PC-3 (cell line): ENCODE data around the gene CSTPP1. TPM values are rescaled to one million over a fixed set of nuclear protein-coding genes. Genes with fewer than 3 reads are reported as not detected.
"Not testable (repeated sequence)": the region's sequence is repeated elsewhere in the genome, so short reads cannot be mapped to it uniquely, and the experiment has no call there.

Experiments
- ATAC-seq: fragments of 200-7000 bp; cut with Tn5 transposase; 2 replicates; pipeline ENCODE4 v1.9.1; 2020; ENCODE audit warnings: mild to moderate bottlenecking, moderate library complexity
- BruUV-seq: library from RNA; stranded (reverse); fragments of 400-500 nt; replicated peaks from 2 replicates; lab custom pipeline; 2021; lab: Mats Ljungman, UMichigan
- CTCF ChIA-PET: fragments of 300-600 bp; sonication (Branson Sonifier 250); formaldehyde crosslinking; loops from one replicate; lab custom pipeline; 2022; ENCODE audit warnings: antibody characterized with exemption; lab: Charles Lee
- POLR2A ChIA-PET: fragments of 300-600 bp; sonication (Branson Sonifier 250); formaldehyde crosslinking; loops from one replicate; lab custom pipeline; 2022; ENCODE audit warnings: antibody characterized with exemption; ENCODE audit not compliant: unreplicated experiment; lab: Charles Lee
- DNase-seq: peaks from one replicate; pipeline ENCODE4 v3.0.0-alpha.2; 2015
- H2AFZ ChIP-seq: fragments of 300-600 bp; sonication (generic); 2 replicates; pipeline ENCODE4 v1.6.0; 2016; ENCODE audit warnings: antibody characterized with exemption, low read length
- H3F3A ChIP-seq: fragments of 300-600 bp; sonication (generic); one replicate; pipeline ENCODE4 v1.6.0; 2017; ENCODE audit warnings: antibody characterized with exemption, low read length, control low read depth, mild to moderate bottlenecking; ENCODE audit not compliant: unreplicated experiment
- H3K27ac ChIP-seq: fragments of 300-600 bp; sonication (generic); 2 replicates; pipeline ENCODE4 v1.5.1; 2016; ENCODE audit warnings: mild to moderate bottlenecking, low read length
- H3K27me3 ChIP-seq: fragments of 300-600 bp; sonication (generic); 2 replicates; pipeline ENCODE4 v1.6.1; 2016; ENCODE audit warnings: low read length, mixed read lengths
- H3K36me3 ChIP-seq: fragments of 300-600 bp; sonication (generic); 2 replicates; pipeline ENCODE4 v1.6.1; 2016; ENCODE audit warnings: low read depth, mixed run types, low read length, mixed read lengths
- H3K4me1 ChIP-seq: fragments of 300-600 bp; sonication (generic); 2 replicates; pipeline ENCODE4 v1.5.1; 2016; ENCODE audit warnings: low read length; ENCODE audit not compliant: insufficient read depth
- H3K4me2 ChIP-seq: fragments of 300-600 bp; sonication (generic); 2 replicates; pipeline ENCODE4 v1.6.0; 2016; ENCODE audit warnings: low read length
- H3K4me3 ChIP-seq: fragments of 300-600 bp; sonication (generic); 2 replicates; pipeline ENCODE4 v1.5.1; 2016; ENCODE audit warnings: mild to moderate bottlenecking, low read length, mixed read lengths
- H3K79me2 ChIP-seq: fragments of 300-600 bp; sonication (generic); 2 replicates; pipeline ENCODE4 v1.6.1; 2017; ENCODE audit warnings: low read length, mixed read lengths
- H3K9ac ChIP-seq: fragments of 300-600 bp; sonication (generic); 2 replicates; pipeline ENCODE4 v1.6.0; 2016; ENCODE audit warnings: mild to moderate bottlenecking, low read length
- H3K9me2 ChIP-seq: fragments of 300-600 bp; sonication (generic); replicated peaks from 2 replicates; pipeline ENCODE4 v1.6.1; 2016; ENCODE audit warnings: mixed run types, low read length, mixed read lengths
- H3K9me3 ChIP-seq: fragments of 300-600 bp; sonication (generic); 2 replicates; pipeline ENCODE4 v1.6.1; 2016; ENCODE audit warnings: low read length, mixed read lengths
- H4K20me1 ChIP-seq: fragments of 300-600 bp; sonication (generic); 2 replicates; pipeline ENCODE4 v1.6.1; 2016; ENCODE audit warnings: low read length, mixed read lengths
- EZH2 ChIP-seq: fragments of 300-600 bp; sonication (generic); IDR thresholded peaks from one replicate; pipeline ENCODE4 v1.6.1; 2017; ENCODE audit warnings: antibody characterized with exemption, mild to moderate bottlenecking, low read length; ENCODE audit not compliant: unreplicated experiment
- EZH2phosphoT487 ChIP-seq: fragments of 300-600 bp; sonication (generic); IDR thresholded peaks from 2 replicates; pipeline ENCODE4 v1.6.1; 2018; ENCODE audit warnings: mild to moderate bottlenecking, antibody characterized with exemption, low read length, borderline replicate concordance
- intact Hi-C: fragments of 100-400 bp; cut with micrococcal nuclease; formaldehyde crosslinking; loops from 2 replicates; pipeline ENCODE4 v1.9.0; 2023
- microRNA-seq: library from miRNA; unstranded; fragments of <30 nt; microRNA quantifications from one replicate; pipeline ENCODE4 v1.1.0, GENCODE V29; 2020; ENCODE audit not compliant: unreplicated experiment
- total RNA-seq: library from RNA; depleted of rRNA; stranded (reverse); fragments of >200 nt; gene quantifications from 2 replicates; pipeline ENCODE4 v1.2.3, GENCODE V29; 2014; rRNA removed
- TF ChIP-seq, protein P1 (sequence below): fragments of 300-600 bp; sonication (generic); conservative IDR thresholded peaks from 2 replicates; pipeline ENCODE4 v1.5.1; 2017; ENCODE audit warnings: antibody characterized with exemption, low read depth, mild to moderate bottlenecking, low read length

Gene CSTPP1
- total RNA-seq, 1 experiment from 2014 or later, result 21.7 TPM

DNA sequence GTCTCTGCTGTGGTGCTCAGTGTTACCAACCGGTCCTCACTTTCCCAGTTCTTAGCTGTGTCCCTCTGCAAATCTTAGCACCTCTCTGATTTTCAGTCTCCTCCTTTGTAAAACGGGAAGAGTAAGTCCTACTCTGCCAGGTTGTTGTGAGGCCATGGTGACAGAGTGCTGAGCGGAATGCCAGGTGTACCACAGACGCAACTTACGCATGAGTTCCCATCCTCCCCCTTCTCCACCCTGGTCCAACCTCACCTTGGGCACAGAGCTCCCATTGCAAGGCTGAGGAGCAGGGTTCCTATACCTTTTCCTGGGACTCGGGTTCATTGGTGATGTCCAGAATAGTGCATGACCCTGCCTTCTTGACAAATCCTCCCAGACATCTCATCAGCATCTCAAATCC, 270.9 kb downstream of the CSTPP1 start:
- intact Hi-C loops, result no loop called here
- no peak overlapping the region for H3K9ac ChIP-seq
- no peak overlapping the region for H3K4me3 ChIP-seq
- H3F3A ChIP-seq, result no peaks in the 10 kb centered on the region
- ChIA-PET POLR2A (no interaction called here), CTCF (no interaction called here)
- H3K9me2 ChIP-seq, result no peaks in the 10 kb centered on the region
- no peaks in the 10 kb centered on the region for H3K9me3 ChIP-seq
- no peaks in the 10 kb centered on the region for H3K36me3 ChIP-seq
- DNase-seq (no peak), ATAC-seq (no peak)
- BruUV-seq, result no TSS peak
- peaks cover 14% of the 10 kb centered on the region for H3K4me1 ChIP-seq
- H3K27ac ChIP-seq, result no peak overlapping the region
- H4K20me1 ChIP-seq, result no peaks in the 10 kb centered on the region
- H2AFZ ChIP-seq, result no peak overlapping the region
- no peaks in the 10 kb centered on the region for H3K27me3 ChIP-seq
- H3K79me2 ChIP-seq, result no peaks in the 10 kb centered on the region
- H3K4me2 ChIP-seq, result no peak overlapping the region
- TF ChIP-seq, protein P1, sequence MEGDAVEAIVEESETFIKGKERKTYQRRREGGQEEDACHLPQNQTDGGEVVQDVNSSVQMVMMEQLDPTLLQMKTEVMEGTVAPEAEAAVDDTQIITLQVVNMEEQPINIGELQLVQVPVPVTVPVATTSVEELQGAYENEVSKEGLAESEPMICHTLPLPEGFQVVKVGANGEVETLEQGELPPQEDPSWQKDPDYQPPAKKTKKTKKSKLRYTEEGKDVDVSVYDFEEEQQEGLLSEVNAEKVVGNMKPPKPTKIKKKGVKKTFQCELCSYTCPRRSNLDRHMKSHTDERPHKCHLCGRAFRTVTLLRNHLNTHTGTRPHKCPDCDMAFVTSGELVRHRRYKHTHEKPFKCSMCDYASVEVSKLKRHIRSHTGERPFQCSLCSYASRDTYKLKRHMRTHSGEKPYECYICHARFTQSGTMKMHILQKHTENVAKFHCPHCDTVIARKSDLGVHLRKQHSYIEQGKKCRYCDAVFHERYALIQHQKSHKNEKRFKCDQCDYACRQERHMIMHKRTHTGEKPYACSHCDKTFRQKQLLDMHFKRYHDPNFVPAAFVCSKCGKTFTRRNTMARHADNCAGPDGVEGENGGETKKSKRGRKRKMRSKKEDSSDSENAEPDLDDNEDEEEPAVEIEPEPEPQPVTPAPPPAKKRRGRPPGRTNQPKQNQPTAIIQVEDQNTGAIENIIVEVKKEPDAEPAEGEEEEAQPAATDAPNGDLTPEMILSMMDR, result no peak
- no peak for TF ChIP-seq EZH2phosphoT487
- no peak for TF ChIP-seq EZH2

DNA sequence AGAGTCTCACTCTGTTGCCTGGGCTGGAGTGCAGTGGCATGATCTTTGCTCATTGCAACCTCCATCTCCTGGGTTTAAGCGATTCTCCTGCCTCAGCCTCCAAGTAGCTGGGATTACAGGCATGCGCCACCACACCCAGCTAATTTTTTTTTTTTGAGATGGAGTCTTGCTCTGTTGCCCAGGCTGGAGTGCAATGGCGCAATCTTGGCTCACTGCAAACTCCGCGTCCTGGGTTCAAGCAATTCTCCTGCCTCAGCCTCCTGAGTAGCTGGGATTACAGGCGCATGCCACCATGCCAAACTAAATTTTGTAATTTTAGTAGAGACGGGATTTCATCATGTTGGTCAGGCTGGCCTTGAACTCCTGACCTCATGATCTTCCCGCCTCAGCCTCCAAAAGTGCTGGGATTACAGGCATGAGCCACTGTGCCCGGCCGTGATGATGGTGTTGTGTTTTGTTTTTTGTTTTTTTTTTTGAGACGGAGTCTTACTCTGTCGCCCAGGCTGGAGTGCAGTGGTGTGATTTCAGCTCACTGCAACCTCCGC, 271.5 kb downstream of the CSTPP1 start:
- POLR2A ChIA-PET, H2AFZ ChIP-seq, intact Hi-C loops, CTCF ChIA-PET, H3K79me2 ChIP-seq, H3K9me3 ChIP-seq, H3K9me2 ChIP-seq, H3K4me2 ChIP-seq, H3K27me3 ChIP-seq, ATAC-seq, H3K4me3 ChIP-seq, H3K9ac ChIP-seq, H3K27ac ChIP-seq, BruUV-seq, H3F3A ChIP-seq, DNase-seq, H4K20me1 ChIP-seq, H3K36me3 ChIP-seq: not testable (repeated sequence)
- peaks cover 14% of the 10 kb centered on the region for H3K4me1 ChIP-seq

DNA sequence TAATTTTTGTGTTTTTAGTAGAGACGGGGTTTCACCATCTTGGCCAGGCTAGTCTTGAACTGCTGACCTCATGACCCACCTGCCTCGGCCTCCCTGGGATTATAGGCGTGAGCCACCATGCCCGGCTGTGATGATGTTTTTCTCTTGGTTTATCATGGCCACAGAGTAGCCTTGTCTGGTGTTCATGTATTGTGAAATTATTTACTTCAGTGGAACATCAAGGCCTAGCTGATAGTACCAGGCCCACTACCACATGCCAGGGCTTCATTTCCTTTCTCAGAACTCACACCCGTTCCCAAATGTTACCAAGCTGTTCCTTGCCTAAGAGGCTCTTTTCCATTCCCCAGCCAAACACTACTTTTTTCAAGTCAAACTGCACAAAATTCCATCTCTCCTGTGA, 272.1 kb downstream of the CSTPP1 start:
- H4K20me1 ChIP-seq, result no peaks in the 10 kb centered on the region
- no peak overlapping the region for H3K9ac ChIP-seq
- POLR2A ChIA-PET, result no interaction called here
- no peaks in the 10 kb centered on the region for H3K9me3 ChIP-seq
- H3K36me3 ChIP-seq, result no peaks in the 10 kb centered on the region
- DNase-seq, result no peak
- no peaks in the 10 kb centered on the region for H3K9me2 ChIP-seq
- no peak overlapping the region for H3K4me3 ChIP-seq
- CTCF ChIA-PET, result no interaction called here
- no peaks in the 10 kb centered on the region for H3K27me3 ChIP-seq
- H3K4me1 ChIP-seq, result peaks cover 14% of the 10 kb centered on the region
- BruUV-seq, result no TSS peak
- no peak overlapping the region for H3K4me2 ChIP-seq
- TF ChIP-seq, protein P1, result no peak
- no peak for TF ChIP-seq EZH2
- no peak overlapping the region for H3K27ac ChIP-seq
- no peaks in the 10 kb centered on the region for H3K79me2 ChIP-seq
- intact Hi-C loops, result no loop called here
- no peak for ATAC-seq
- no peak overlapping the region for H2AFZ ChIP-seq
- no peaks in the 10 kb centered on the region for H3F3A ChIP-seq

Small RNA genes within 50 kb of the gene (microRNA-seq; reads per million reads assigned to microRNA genes)
- not detected for gene MIR6745

Other genes with a start within 250 kb of the CSTPP1 start
- 16.1 and 27.1 TPM in 2 replicates for gene ARHGAP1, start 236.1 kb upstream of the CSTPP1 start, total RNA-seq
- gene ZNF408, start 235.7 kb upstream of the CSTPP1 start, total RNA-seq, result 7.1 and 7.3 TPM in 2 replicates
- gene F2, start 217.5 kb upstream of the CSTPP1 start, total RNA-seq, result not detected in 2 replicates
- gene CKAP5, start 90.5 kb upstream of the CSTPP1 start, total RNA-seq, result 86.4 and 91.1 TPM in 2 replicates
- gene LRP4, start 18.2 kb upstream of the CSTPP1 start, total RNA-seq, result 0.87 and 3.1 TPM in 2 replicates
- 97.5 and 125 TPM in 2 replicates for gene ARFGAP2, start 240.1 kb downstream of the CSTPP1 start, total RNA-seq
- 83.9 and 129 TPM in 2 replicates for gene PACSIN3, start 249.7 kb downstream of the CSTPP1 start, total RNA-seq